Kidney (tissue), 14 donors: ENCODE results near the gene SNX10. TPM values are rescaled to one million over a fixed set of nuclear protein-coding genes. Genes with fewer than 3 reads are reported as not detected.

Experiments used
- DNase-seq, 5 donors: peaks; one replicate each; pipeline ENCODE4 v3.0.0-alpha.2; 2013 to 2020
- FAIRE-seq: peaks from 2 replicates; lab custom pipeline; 2012; peaks lifted over from hg19 to GRCh38; lab: Jason Lieb, UNC
- H3K27ac ChIP-seq, 2 donors: one replicate each; pipeline ENCODE4 v1.7.0; 2013; ENCODE audit warnings: low read depth in 2 of 2, low read length in 2 of 2, inconsistent platforms in 1 of 2
- H3K27me3 ChIP-seq: one replicate; pipeline ENCODE4 v1.7.1; 2013; ENCODE audit warnings: low read length, inconsistent platforms; ENCODE audit not compliant: control insufficient read depth, insufficient read depth
- H3K36me3 ChIP-seq, 3 donors: one replicate each; pipeline versions ENCODE4 v1.7.0 to v1.7.1; 2013; ENCODE audit warnings: low read length in 3 of 3, control low read depth in 1 of 3, inconsistent platforms in 1 of 3; ENCODE audit not compliant: insufficient read depth in 3 of 3, control insufficient read depth in 2 of 3
- H3K4me1 ChIP-seq, 3 donors: one replicate each; pipeline versions ENCODE4 v1.7.0 to v1.7.1; 2013; ENCODE audit warnings: low read length in 3 of 3, inconsistent platforms in 1 of 3, low read depth in 1 of 3; ENCODE audit not compliant: control insufficient read depth in 2 of 3, insufficient read depth in 2 of 3
- H3K4me3 ChIP-seq, 3 donors: one replicate each; pipeline versions ENCODE4 v1.7.0 to v1.8.1; 2013; ENCODE audit warnings: low read length in 3 of 3, control low read depth in 1 of 3, inconsistent platforms in 1 of 3
- H3K9ac ChIP-seq, 3 donors: one replicate each; pipeline versions ENCODE4 v1.7.0 to v1.7.1; 2013; ENCODE audit warnings: low read length in 3 of 3, control low read depth in 1 of 3, inconsistent platforms in 1 of 3
- H3K9me3 ChIP-seq, 3 donors: one replicate each; pipeline versions ENCODE4 v1.7.0 to v1.7.1; 2013; ENCODE audit warnings: low read length in 3 of 3, control low read depth in 1 of 3, inconsistent platforms in 1 of 3; ENCODE audit not compliant: control insufficient read depth in 2 of 3, insufficient read depth in 1 of 3
- CTCF ChIP-seq: IDR thresholded peaks from 3 replicates; pipeline ENCODE4 v1.5.1; 2012; ENCODE audit warnings: mild to moderate bottlenecking, moderate library complexity, borderline replicate concordance; ENCODE audit not compliant: insufficient read depth; ENCODE audit errors: extremely low read depth
- intact Hi-C: fragments of 100-400 bp; cut with DNase I; formaldehyde crosslinking; loops from one replicate; pipeline ENCODE4 v1.11.1; 2022
- polyA plus RNA-seq: library from polyadenylated mRNA; stranded (reverse); fragments of 350-450 nt; fragmentation: Illumina TruSeq; extraction: RNeasy Lipid Tissue Mini Kit (QIAGEN cat#74804); gene quantifications from one replicate; pipeline ENCODE4 v1.2.3, GENCODE V29; 2014; ENCODE audit warnings: low read depth, low replicate concordance; ENCODE audit not compliant: insufficient read depth
- total RNA-seq: library from RNA; stranded (reverse); fragmentation: NEBNext Ultra II Directional; extraction: Animal tissue kit (Norgen Biotek cat#: 25700); gene quantifications from one replicate; pipeline ENCODE4 v1.2.1, GENCODE V29; 2021
- donor health status: control.
- donor health status: control.
- donor health status: control.
- donor health status: control.
- donor health status: control.
- donor health status: DM: yes; HTN: yes; CAD: no.
- donor health status: Normal renal cell carcinoma (clear cell type).

The SNX10 gene
- total and polyA plus RNA-seq, 2 donors from 2014 or later: 30.1 to 72.0 TPM

GRCh38 chr7:26265065-26265464 lies 26.6 kb upstream of the SNX10 start:
- no peak for TF ChIP-seq CTCF
- Histone ChIP-seq H3K27ac (no peak overlapping the region), H3K4me1 (no peaks in the 10 kb centered on the region), H3K36me3 (no peaks in the 10 kb centered on the region), H3K9me3 (no peaks in the 10 kb centered on the region), H3K4me3 (no peak overlapping the region), H3K27me3 (no peaks in the 10 kb centered on the region), H3K9ac (no peak overlapping the region)
- DNase-seq (no peak), FAIRE-seq (no peak)
- intact Hi-C loops: no loop called here

GRCh38 chr7:26265499-26266075 lies 26.1 kb upstream of the SNX10 start:
- intact Hi-C loops: no loop called here
- no peaks in the 10 kb centered on the region for H3K9me3 ChIP-seq
- no peaks in the 10 kb centered on the region for H3K27me3 ChIP-seq
- H3K9ac ChIP-seq: no peak overlapping the region
- no peaks in the 10 kb centered on the region for H3K4me1 ChIP-seq
- H3K36me3 ChIP-seq: no peaks in the 10 kb centered on the region
- no peak overlapping the region for H3K4me3 ChIP-seq
- H3K27ac ChIP-seq: no peak overlapping the region
- no peak for TF ChIP-seq CTCF
- DNase-seq (no peak), FAIRE-seq (no peak)

GRCh38 chr7:26267601-26268166 lies 24.0 kb upstream of the SNX10 start:
- no peak overlapping the region for H3K4me3 ChIP-seq

More at GRCh38 chr7:26267601-26268166, 24.0 kb upstream of the SNX10 start:
- Histone ChIP-seq H3K27me3 (no peaks in the 10 kb centered on the region), H3K9ac (no peak overlapping the region), H3K36me3 (no peaks in the 10 kb centered on the region), H3K9me3 (no peaks in the 10 kb centered on the region), H3K27ac (no peak overlapping the region), H3K4me1 (no peaks in the 10 kb centered on the region)
- TF ChIP-seq CTCF: no peak
- no peak for FAIRE-seq
- DNase-seq: no peak
- intact Hi-C loops: no loop called here
